ENCODE results near the gene ADGRG4. TPM values are rescaled to one million over a fixed set of nuclear protein-coding genes. Genes with fewer than 3 reads are reported as not detected.

ADGRG4 gene
- total and polyA plus RNA-seq, 2 donors (not counting 1 experiment from before 2014, with no cell fraction given): not detected

- no peak overlapping the region for H2AFZ ChIP-seq (ENCODE audit: insufficient read depth, low read depth, low read length, poor library complexity, severe bottlenecking)
- no peaks in the 10 kb centered on the region for H4K20me1 ChIP-seq (ENCODE audit: control insufficient read depth, insufficient read depth, low read length, poor library complexity, severe bottlenecking)
- no peaks in the 10 kb centered on the region for H3K4me1 Mint-ChIP-seq
- no peaks in the 10 kb centered on the region for H3K9me3 ChIP-seq (ENCODE audit: control extremely low read depth in 1 of 3, control insufficient read depth in 2 of 3, insufficient read depth in 1 of 3, low read length in 2 of 3)
- no peaks in the 10 kb centered on the region for H3K79me2 ChIP-seq (ENCODE audit: control insufficient read depth, insufficient read depth, low read length)
- H3K27me3 Mint-ChIP-seq: no peaks in the 10 kb centered on the region
- no peak overlapping the region for H3K27ac ChIP-seq (ENCODE audit: low read length in 2 of 2)
- CTCF ChIA-PET: no interaction called here
- H3K9me3 Mint-ChIP-seq (ENCODE audit: insufficient read depth): no peaks in the 10 kb centered on the region
- no CpG with 5 or more reads among the region's 5 CpGs for WGBS (ENCODE audit: insufficient coverage)
- TF ChIP-seq CTCF (IDR thresholded peaks at IDR 0.05) (no peak), EZH2 (IDR thresholded peaks at IDR 0.05; ENCODE audit: borderline replicate concordance, insufficient read depth, low read depth, low read length, poor library complexity, severe bottlenecking) (no peak)
- no peak overlapping the region for H3K4me2 ChIP-seq (replicated peaks; ENCODE audit: low read depth, low read length, poor library complexity, severe bottlenecking)
- no peaks in the 10 kb centered on the region for H3K27me3 ChIP-seq (replicated peaks in 1 of 4; ENCODE audit: control extremely low read depth in 1 of 4, control insufficient read depth in 3 of 4, insufficient read depth in 4 of 4, low read length in 3 of 4)
- H3K4me1 ChIP-seq (ENCODE audit: control insufficient read depth in 2 of 2, insufficient read depth in 2 of 2, low read length in 2 of 2): no peaks in the 10 kb centered on the region
- no peak overlapping the region for H3K4me3 Mint-ChIP-seq
- DNase-seq: no peak
- H3K36me3 ChIP-seq (replicated peaks in 1 of 2; ENCODE audit: control extremely low read depth in 1 of 2, control insufficient read depth in 1 of 2, extremely low read depth in 1 of 2, insufficient read depth in 2 of 2, low read length in 1 of 2): no peaks in the 10 kb centered on the region
- POLR2A ChIA-PET: no interaction called here
- no peak overlapping the region for H3K9ac ChIP-seq (ENCODE audit: low read length)
- no peak overlapping the region for H3K4me3 ChIP-seq (ENCODE audit: control extremely low read depth in 1 of 5, extremely low read depth in 1 of 5, insufficient read depth in 1 of 5, low read depth in 2 of 5, low read length in 4 of 5)
- no peak for ATAC-seq (ENCODE audit: low read depth)
- H3K27ac Mint-ChIP-seq: no peak overlapping the region
- intact Hi-C loops (cut with micrococcal nuclease): no loop called here
These were observed 151.9 kb downstream of the ADGRG4 start for GRCh38 chrX:136452614-136453013.

- no peaks in the 10 kb centered on the region for H3K4me1 ChIP-seq (ENCODE audit: control insufficient read depth in 2 of 2, insufficient read depth in 2 of 2, low read length in 2 of 2)
- WGBS (ENCODE audit: insufficient coverage): no CpG with 5 or more reads among the region's 1 CpG
- H3K36me3 ChIP-seq (replicated peaks in 1 of 2; ENCODE audit: control extremely low read depth in 1 of 2, control insufficient read depth in 1 of 2, extremely low read depth in 1 of 2, insufficient read depth in 2 of 2, low read length in 1 of 2): no peaks in the 10 kb centered on the region
- no peaks in the 10 kb centered on the region for H3K9me3 Mint-ChIP-seq (ENCODE audit: insufficient read depth)
- no peak overlapping the region for H3K9ac ChIP-seq (ENCODE audit: low read length)
- no peaks in the 10 kb centered on the region for H3K27me3 Mint-ChIP-seq
- no peak overlapping the region for H3K27ac ChIP-seq (ENCODE audit: low read length in 2 of 2)
- H3K27ac Mint-ChIP-seq: no peak overlapping the region
- no peak overlapping the region for H3K4me3 Mint-ChIP-seq
- no peaks in the 10 kb centered on the region for H3K79me2 ChIP-seq (ENCODE audit: control insufficient read depth, insufficient read depth, low read length)
- no peaks in the 10 kb centered on the region for H4K20me1 ChIP-seq (ENCODE audit: control insufficient read depth, insufficient read depth, low read length, poor library complexity, severe bottlenecking)
- intact Hi-C loops (cut with micrococcal nuclease): no loop called here
- H3K9me3 ChIP-seq (ENCODE audit: control extremely low read depth in 1 of 3, control insufficient read depth in 2 of 3, insufficient read depth in 1 of 3, low read length in 2 of 3): no peaks in the 10 kb centered on the region
- ChIA-PET CTCF (no interaction called here), POLR2A (no interaction called here)
- no peak overlapping the region for H3K4me3 ChIP-seq (ENCODE audit: control extremely low read depth in 1 of 5, extremely low read depth in 1 of 5, insufficient read depth in 1 of 5, low read depth in 2 of 5, low read length in 4 of 5)
- TF ChIP-seq CTCF (IDR thresholded peaks at IDR 0.05) (no peak), EZH2 (IDR thresholded peaks at IDR 0.05; ENCODE audit: borderline replicate concordance, insufficient read depth, low read depth, low read length, poor library complexity, severe bottlenecking) (no peak)
- ATAC-seq (ENCODE audit: low read depth) (no peak), DNase-seq (no peak)
- H3K4me2 ChIP-seq (replicated peaks; ENCODE audit: low read depth, low read length, poor library complexity, severe bottlenecking): no peak overlapping the region
- H3K4me1 Mint-ChIP-seq: no peaks in the 10 kb centered on the region
- no peak overlapping the region for H2AFZ ChIP-seq (ENCODE audit: insufficient read depth, low read depth, low read length, poor library complexity, severe bottlenecking)
- no peaks in the 10 kb centered on the region for H3K27me3 ChIP-seq (replicated peaks in 1 of 4; ENCODE audit: control extremely low read depth in 1 of 4, control insufficient read depth in 3 of 4, insufficient read depth in 4 of 4, low read length in 3 of 4)
These were observed 152.4 kb downstream of the ADGRG4 start for GRCh38 chrX:136453114-136453513.

Measured in B cell (primary cell).